RWPE1 (cell line): Measurements from ENCODE around the gene STON2.

ENCODE experiments used
- CTCF ChIA-PET: fragments of 350-600 bp; sonication (Branson Sonifier 250); formaldehyde crosslinking; extraction: SDS; loops from one replicate; lab custom pipeline; 2021; lab: Yijun Ruan, JAX
- POLR2A ChIA-PET: fragments of 400-600 bp; formaldehyde crosslinking; extraction: SDS; loops from one replicate; lab custom pipeline; 2020; ENCODE audit warnings: antibody characterized with exemption; ENCODE audit not compliant: low non-redundant PET; lab: Yijun Ruan, JAX
- DNase-seq: peaks from one replicate; pipeline ENCODE4 v3.0.0; 2012; ENCODE audit warnings: low spot score
- H3K27ac ChIP-seq: fragments of 450-650 bp; 2 replicates; pipeline ENCODE4 v1.5.1; 2017
- TF ChIP-seq, protein P1 (sequence below): fragments of 450-650 bp; conservative IDR thresholded peaks from 2 replicates; pipeline ENCODE4 v1.5.1; 2017; ENCODE audit warnings: low read depth, mild to moderate bottlenecking

Gene STON2

GRCh38 chr14:81412779-81413178, 12.7 kb upstream of the STON2 start:
- no peak for DNase-seq
- TF ChIP-seq, protein P1, sequence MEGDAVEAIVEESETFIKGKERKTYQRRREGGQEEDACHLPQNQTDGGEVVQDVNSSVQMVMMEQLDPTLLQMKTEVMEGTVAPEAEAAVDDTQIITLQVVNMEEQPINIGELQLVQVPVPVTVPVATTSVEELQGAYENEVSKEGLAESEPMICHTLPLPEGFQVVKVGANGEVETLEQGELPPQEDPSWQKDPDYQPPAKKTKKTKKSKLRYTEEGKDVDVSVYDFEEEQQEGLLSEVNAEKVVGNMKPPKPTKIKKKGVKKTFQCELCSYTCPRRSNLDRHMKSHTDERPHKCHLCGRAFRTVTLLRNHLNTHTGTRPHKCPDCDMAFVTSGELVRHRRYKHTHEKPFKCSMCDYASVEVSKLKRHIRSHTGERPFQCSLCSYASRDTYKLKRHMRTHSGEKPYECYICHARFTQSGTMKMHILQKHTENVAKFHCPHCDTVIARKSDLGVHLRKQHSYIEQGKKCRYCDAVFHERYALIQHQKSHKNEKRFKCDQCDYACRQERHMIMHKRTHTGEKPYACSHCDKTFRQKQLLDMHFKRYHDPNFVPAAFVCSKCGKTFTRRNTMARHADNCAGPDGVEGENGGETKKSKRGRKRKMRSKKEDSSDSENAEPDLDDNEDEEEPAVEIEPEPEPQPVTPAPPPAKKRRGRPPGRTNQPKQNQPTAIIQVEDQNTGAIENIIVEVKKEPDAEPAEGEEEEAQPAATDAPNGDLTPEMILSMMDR = no peak
- ChIA-PET POLR2A (no interaction called here), CTCF (interaction anchor here (0.6 kb wide), 1 partner anchor 62 kb away, joined by 3 read pairs; no protein-coding TSS in a partner anchor)
- H3K27ac ChIP-seq = no peak overlapping the region

DNA sequence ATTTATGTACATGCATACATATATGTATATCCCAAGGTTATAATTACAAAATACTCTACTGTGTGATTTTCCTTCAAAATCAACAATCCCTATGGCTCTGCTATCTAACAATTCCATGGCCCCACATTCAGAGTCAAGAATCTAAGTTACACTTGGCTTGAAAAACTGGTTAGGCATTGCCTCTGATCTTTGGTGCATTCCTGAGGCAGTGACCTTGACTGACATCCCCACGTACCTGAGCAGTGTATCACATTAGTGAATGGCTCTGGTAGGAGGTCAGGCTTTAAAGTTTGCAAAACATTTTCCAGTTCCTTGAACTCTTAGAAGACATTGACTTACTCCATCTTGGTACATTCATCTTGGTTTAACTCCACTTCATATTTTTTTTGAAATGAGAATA, 8.5 kb upstream of the STON2 start:
- no peak for DNase-seq
- H3K27ac ChIP-seq = no peak overlapping the region
- TF ChIP-seq, protein P1 = no peak
- ChIA-PET POLR2A (no interaction called here), CTCF (no interaction called here)

GRCh38 chr14:81406863-81407262, 6.7 kb upstream of the STON2 start:
- no peak for DNase-seq
- H3K27ac ChIP-seq = peak overlapping the region; percentile 25; the same call in 1 of the 2 replicates
- CTCF ChIA-PET = interaction anchor here (1.0 kb wide), 1 partner anchor 22 kb away, joined by 3 read pairs; no protein-coding TSS in a partner anchor
- TF ChIP-seq, protein P1 = no peak
- POLR2A ChIA-PET = no interaction called here

GRCh38 chr14:81402123-81402495, 2.0 kb upstream of the STON2 start:
- TF ChIP-seq, protein P1 = no peak
- ChIA-PET POLR2A (no interaction called here), CTCF (interaction anchor here (1.0 kb wide), 1 partner anchor 52 kb away, joined by 5 read pairs; no protein-coding TSS in a partner anchor)
- peak overlapping the region; percentile 73 for H3K27ac ChIP-seq
- no peak for DNase-seq

DNA sequence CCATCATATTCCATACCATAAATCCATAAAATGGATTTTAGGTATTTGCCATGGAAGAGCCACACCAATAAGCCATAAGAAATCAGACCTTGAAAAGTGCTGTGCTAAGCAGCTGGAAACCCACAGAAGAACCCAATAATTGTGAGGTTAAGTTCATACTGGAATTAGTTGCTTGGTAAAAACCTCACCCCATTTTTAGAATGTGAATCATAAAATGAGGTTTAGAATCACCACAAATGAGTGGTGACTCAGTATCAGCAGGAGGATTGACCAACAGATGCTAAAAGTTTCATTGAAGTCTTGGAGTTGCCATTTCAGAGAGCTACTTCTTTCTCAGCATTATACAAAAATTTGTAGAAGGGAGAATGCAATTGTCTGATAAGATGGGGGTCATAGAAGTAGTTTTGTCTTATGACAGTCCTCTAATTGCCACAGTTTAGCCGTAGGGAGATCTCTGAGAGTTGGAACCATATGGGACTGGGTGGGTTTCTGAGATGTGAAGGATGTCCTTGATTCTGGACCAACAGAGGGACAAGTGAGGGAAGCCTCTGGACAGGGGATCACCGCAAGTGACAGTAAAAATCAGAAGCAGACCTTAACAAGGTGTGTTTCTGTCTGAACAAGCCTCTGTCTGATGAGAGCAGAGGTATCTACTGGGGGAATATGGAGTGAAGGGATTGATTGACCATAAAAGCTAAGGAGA, 1.4 kb upstream of the STON2 start:
- peak; percentile 91 for DNase-seq
- CTCF ChIA-PET = interaction anchor here (1.0 kb wide), 1 partner anchor 52 kb away, joined by 5 read pairs; no protein-coding TSS in a partner anchor
- TF ChIP-seq, protein P1 = no peak
- POLR2A ChIA-PET = no interaction called here
- peak overlapping the region; percentile 95 for H3K27ac ChIP-seq

DNA sequence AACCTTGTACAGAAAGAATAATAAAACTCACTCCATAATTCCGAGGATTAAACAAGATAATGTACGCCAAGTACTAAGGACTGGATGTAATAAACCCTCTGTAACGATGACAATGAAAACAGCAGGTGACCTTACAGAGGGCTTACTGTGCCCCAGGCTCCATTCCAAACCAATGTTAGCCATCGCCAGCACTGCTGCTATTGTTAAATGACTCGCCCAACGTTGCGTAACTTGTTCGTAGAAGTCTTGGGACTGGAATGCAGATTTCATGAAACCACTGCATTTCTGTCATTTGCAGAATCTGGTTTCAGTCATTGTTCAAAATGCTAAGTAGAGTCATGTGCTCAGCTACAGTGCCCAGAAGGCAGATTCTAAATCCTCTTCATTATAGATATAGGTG, 728 bp upstream of the STON2 start:
- CTCF ChIA-PET = interaction anchor here (1.0 kb wide), 1 partner anchor 53 kb away, joined by 5 read pairs; no protein-coding TSS in a partner anchor
- POLR2A ChIA-PET = no interaction called here
- DNase-seq = peak; percentile 69
- H3K27ac ChIP-seq = peak overlapping the region; percentile 95
- TF ChIP-seq, protein P1 = no peak
